HCT116 (cell line): Measurements from ENCODE around the gene ZNF438.

Source experiments
- CEBPB ChIP-seq: IDR thresholded peaks from 2 replicates; pipeline ENCODE4 v1.6.1; 2012; ENCODE audit warnings: low read depth
- EZH2 ChIP-seq: fragments of 200-600 bp; sonication (generic); IDR thresholded peaks from 2 replicates; pipeline ENCODE4 v1.6.1; 2017; ENCODE audit warnings: antibody characterized with exemption, mixed run types
- JUND ChIP-seq: IDR thresholded peaks from 2 replicates; pipeline ENCODE4 v1.6.1; 2012
- POLR2A ChIP-seq: IDR thresholded peaks from 2 replicates; pipeline ENCODE4 v1.7.0; 2011; ENCODE audit warnings: borderline replicate concordance; ENCODE audit not compliant: insufficient read depth, insufficient read length; ENCODE audit errors: extremely low read depth
- POLR2AphosphoS5 ChIP-seq: IDR thresholded peaks from 2 replicates; pipeline ENCODE4 v1.6.1; 2011; ENCODE audit warnings: mild to moderate bottlenecking, low read depth, low read length, moderate library complexity
- RAD21 ChIP-seq: IDR thresholded peaks from 2 replicates; pipeline ENCODE4 v1.6.1; 2012; ENCODE audit warnings: low read depth, mild to moderate bottlenecking
- YY1 ChIP-seq: IDR thresholded peaks from 2 replicates; pipeline ENCODE4 v1.6.1; 2011; ENCODE audit warnings: low read length, low read depth, moderate library complexity, mild to moderate bottlenecking; ENCODE audit not compliant: insufficient replicate concordance; ENCODE audit errors: extremely low read depth
- TF ChIP-seq, protein P1 (sequence below), 3 experiments: fragments of 200-600 bp in 1 of 3; sonication (generic) in 1 of 3; IDR thresholded peaks in 2 of 3; conservative IDR thresholded peaks in 1 of 3; 2 replicates each; pipeline ENCODE4 v1.5.1; 2012 to 2017; ENCODE audit warnings: low read depth in 2 of 3, low read length in 2 of 3, antibody characterized with exemption in 1 of 3, borderline replicate concordance in 1 of 3, control low read depth in 1 of 3, mild to moderate bottlenecking in 1 of 3, mixed read lengths in 1 of 3, mixed run types in 1 of 3, moderate library complexity in 1 of 3; ENCODE audit not compliant: insufficient read depth in 1 of 3
- TF ChIP-seq, protein P2 (sequence below): IDR thresholded peaks from 2 replicates; pipeline ENCODE4 v1.6.1; 2012
- TF ChIP-seq, protein P3 (sequence below): IDR thresholded peaks from 2 replicates; pipeline ENCODE4 v1.6.1; 2012; ENCODE audit warnings: low read depth
- TF ChIP-seq, protein P4 (sequence below): IDR thresholded peaks from 2 replicates; pipeline ENCODE4 v1.6.1; 2011; ENCODE audit warnings: mild to moderate bottlenecking, low read length, moderate library complexity; ENCODE audit not compliant: insufficient replicate concordance; ENCODE audit errors: extremely low read depth

DNA sequence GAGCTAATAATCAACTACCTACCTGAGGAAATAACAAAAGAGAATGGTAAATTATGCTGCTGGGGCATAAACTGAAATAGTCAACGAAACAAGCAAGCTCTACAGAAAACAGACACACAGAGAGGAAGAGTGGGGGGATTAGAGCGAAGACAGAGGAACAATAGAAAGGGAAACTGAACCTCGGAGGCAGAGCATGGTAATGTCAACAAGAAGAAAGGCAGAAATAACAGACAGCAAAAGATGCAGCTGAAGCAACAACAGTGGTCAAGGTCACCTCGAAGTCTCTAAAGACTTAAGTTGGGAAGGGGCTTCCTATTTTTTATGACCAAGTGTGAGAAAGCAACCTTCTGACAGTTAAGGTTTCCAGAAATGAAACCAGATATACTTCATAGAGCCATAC, 177.0 kb downstream of the ZNF438 start:
- TF ChIP-seq, protein P1, sequence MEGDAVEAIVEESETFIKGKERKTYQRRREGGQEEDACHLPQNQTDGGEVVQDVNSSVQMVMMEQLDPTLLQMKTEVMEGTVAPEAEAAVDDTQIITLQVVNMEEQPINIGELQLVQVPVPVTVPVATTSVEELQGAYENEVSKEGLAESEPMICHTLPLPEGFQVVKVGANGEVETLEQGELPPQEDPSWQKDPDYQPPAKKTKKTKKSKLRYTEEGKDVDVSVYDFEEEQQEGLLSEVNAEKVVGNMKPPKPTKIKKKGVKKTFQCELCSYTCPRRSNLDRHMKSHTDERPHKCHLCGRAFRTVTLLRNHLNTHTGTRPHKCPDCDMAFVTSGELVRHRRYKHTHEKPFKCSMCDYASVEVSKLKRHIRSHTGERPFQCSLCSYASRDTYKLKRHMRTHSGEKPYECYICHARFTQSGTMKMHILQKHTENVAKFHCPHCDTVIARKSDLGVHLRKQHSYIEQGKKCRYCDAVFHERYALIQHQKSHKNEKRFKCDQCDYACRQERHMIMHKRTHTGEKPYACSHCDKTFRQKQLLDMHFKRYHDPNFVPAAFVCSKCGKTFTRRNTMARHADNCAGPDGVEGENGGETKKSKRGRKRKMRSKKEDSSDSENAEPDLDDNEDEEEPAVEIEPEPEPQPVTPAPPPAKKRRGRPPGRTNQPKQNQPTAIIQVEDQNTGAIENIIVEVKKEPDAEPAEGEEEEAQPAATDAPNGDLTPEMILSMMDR (IDR thresholded peaks at IDR 0.05 in 2 of 3, conservative IDR thresholded peaks at IDR 0.05 in 1 of 3; ENCODE audit: borderline replicate concordance in 1 of 3, insufficient read depth in 1 of 3, low read depth in 2 of 3, low read length in 2 of 3) = no peak
- TF ChIP-seq, protein P2, sequence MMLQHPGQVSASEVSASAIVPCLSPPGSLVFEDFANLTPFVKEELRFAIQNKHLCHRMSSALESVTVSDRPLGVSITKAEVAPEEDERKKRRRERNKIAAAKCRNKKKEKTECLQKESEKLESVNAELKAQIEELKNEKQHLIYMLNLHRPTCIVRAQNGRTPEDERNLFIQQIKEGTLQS = no peak
- TF ChIP-seq, protein P3, sequence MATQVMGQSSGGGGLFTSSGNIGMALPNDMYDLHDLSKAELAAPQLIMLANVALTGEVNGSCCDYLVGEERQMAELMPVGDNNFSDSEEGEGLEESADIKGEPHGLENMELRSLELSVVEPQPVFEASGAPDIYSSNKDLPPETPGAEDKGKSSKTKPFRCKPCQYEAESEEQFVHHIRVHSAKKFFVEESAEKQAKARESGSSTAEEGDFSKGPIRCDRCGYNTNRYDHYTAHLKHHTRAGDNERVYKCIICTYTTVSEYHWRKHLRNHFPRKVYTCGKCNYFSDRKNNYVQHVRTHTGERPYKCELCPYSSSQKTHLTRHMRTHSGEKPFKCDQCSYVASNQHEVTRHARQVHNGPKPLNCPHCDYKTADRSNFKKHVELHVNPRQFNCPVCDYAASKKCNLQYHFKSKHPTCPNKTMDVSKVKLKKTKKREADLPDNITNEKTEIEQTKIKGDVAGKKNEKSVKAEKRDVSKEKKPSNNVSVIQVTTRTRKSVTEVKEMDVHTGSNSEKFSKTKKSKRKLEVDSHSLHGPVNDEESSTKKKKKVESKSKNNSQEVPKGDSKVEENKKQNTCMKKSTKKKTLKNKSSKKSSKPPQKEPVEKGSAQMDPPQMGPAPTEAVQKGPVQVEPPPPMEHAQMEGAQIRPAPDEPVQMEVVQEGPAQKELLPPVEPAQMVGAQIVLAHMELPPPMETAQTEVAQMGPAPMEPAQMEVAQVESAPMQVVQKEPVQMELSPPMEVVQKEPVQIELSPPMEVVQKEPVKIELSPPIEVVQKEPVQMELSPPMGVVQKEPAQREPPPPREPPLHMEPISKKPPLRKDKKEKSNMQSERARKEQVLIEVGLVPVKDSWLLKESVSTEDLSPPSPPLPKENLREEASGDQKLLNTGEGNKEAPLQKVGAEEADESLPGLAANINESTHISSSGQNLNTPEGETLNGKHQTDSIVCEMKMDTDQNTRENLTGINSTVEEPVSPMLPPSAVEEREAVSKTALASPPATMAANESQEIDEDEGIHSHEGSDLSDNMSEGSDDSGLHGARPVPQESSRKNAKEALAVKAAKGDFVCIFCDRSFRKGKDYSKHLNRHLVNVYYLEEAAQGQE = no peak
- TF ChIP-seq JUND = no peak
- no peak for TF ChIP-seq EZH2
- TF ChIP-seq POLR2A = no peak
- TF ChIP-seq, protein P4, sequence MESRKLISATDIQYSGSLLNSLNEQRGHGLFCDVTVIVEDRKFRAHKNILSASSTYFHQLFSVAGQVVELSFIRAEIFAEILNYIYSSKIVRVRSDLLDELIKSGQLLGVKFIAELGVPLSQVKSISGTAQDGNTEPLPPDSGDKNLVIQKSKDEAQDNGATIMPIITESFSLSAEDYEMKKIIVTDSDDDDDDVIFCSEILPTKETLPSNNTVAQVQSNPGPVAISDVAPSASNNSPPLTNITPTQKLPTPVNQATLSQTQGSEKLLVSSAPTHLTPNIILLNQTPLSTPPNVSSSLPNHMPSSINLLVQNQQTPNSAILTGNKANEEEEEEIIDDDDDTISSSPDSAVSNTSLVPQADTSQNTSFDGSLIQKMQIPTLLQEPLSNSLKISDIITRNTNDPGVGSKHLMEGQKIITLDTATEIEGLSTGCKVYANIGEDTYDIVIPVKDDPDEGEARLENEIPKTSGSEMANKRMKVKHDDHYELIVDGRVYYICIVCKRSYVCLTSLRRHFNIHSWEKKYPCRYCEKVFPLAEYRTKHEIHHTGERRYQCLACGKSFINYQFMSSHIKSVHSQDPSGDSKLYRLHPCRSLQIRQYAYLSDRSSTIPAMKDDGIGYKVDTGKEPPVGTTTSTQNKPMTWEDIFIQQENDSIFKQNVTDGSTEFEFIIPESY = no peak
- TF ChIP-seq YY1 = no peak
- TF ChIP-seq CEBPB = no peak
- no peak for TF ChIP-seq POLR2AphosphoS5
- no peak for TF ChIP-seq RAD21
